H1 (cell line): ENCODE data around the gene APOA1. TPM values are rescaled to one million over a fixed set of nuclear protein-coding genes. Genes with fewer than 3 reads are reported as not detected.

Experiments used
- CTCF ChIA-PET: fragments of 300-600 bp; sonication (Branson Sonifier 250); formaldehyde crosslinking; loops from one replicate; lab custom pipeline; 2021; ENCODE audit not compliant: partially characterized antibody; lab: Charles Lee
- POLR2A ChIA-PET: fragments of 300-600 bp; sonication (Branson Sonifier 250); formaldehyde crosslinking; loops from one replicate; lab custom pipeline; 2021; ENCODE audit warnings: inconsistent platforms; ENCODE audit not compliant: partially characterized antibody; lab: Charles Lee
- DNase-seq, 2 experiments: peaks; one replicate each; pipeline versions ENCODE4 v3.0.0 to v3.0.0-alpha.2; 2010 to 2022; ENCODE audit warnings: low spot score in 2 of 2, low read depth in 1 of 2, mixed read lengths in 1 of 2
- FAIRE-seq: peaks from 2 replicates; lab custom pipeline; 2011; peaks lifted over from hg19 to GRCh38; lab: Jason Lieb, UNC
- H2AFZ ChIP-seq: 2 replicates; pipeline ENCODE4 v1.8.1; 2012; ENCODE audit warnings: low read length, inconsistent platforms
- H2AK5ac ChIP-seq: 2 replicates; pipeline ENCODE4 v1.6.1; 2013; ENCODE audit warnings: low read depth, low read length
- H2BK120ac ChIP-seq: replicated peaks from 2 replicates; pipeline ENCODE3; 2013; ENCODE audit warnings: low read depth, low read length, inconsistent platforms
- H2BK12ac ChIP-seq: 2 replicates; pipeline ENCODE4 v1.6.1; 2013; ENCODE audit warnings: low read depth, low read length
- H2BK15ac ChIP-seq: 2 replicates; pipeline ENCODE4 v1.6.1; 2013; ENCODE audit warnings: low read length
- H2BK20ac ChIP-seq: 2 replicates; pipeline ENCODE4 v1.6.1; 2013; ENCODE audit warnings: low read length
- H2BK5ac ChIP-seq: 2 replicates; pipeline ENCODE4 v1.6.1; 2013; ENCODE audit warnings: low read depth, low read length
- H3K14ac ChIP-seq: 2 replicates; pipeline ENCODE4 v1.6.1; 2013; ENCODE audit warnings: inconsistent platforms; ENCODE audit not compliant: insufficient read length
- H3K18ac ChIP-seq: 2 replicates; pipeline ENCODE4 v1.6.1; 2013; ENCODE audit warnings: low read length; ENCODE audit errors: extremely low read depth
- H3K23ac ChIP-seq: 2 replicates; pipeline ENCODE4 v1.6.1; 2013; ENCODE audit warnings: inconsistent platforms; ENCODE audit not compliant: insufficient read length
- H3K23me2 ChIP-seq: 2 replicates; pipeline ENCODE4 v1.6.1; 2013; ENCODE audit warnings: low read depth, low read length
- H3K27ac ChIP-seq: 2 replicates; pipeline ENCODE4 v1.6.1; 2011; ENCODE audit warnings: low read depth, low read length, inconsistent platforms
- H3K27me3 ChIP-seq, 4 experiments: replicated peaks in 1 of 4; 1 replicate in 1 of 4; 2 replicates in 3 of 4; pipeline versions ENCODE4 v1.6.1 to v1.8.1; 2011 to 2013; ENCODE audit warnings: low read length in 3 of 4, mild to moderate bottlenecking in 3 of 4, inconsistent platforms in 2 of 4, mixed read lengths in 2 of 4, moderate library complexity in 1 of 4; ENCODE audit not compliant: control insufficient read depth in 3 of 4, insufficient read depth in 3 of 4; ENCODE audit errors: extremely low read depth in 1 of 4
- H3K36me3 ChIP-seq, 4 experiments: 2 replicates each; pipeline versions ENCODE4 v1.6.1 to v1.8.1; 2011 to 2013; ENCODE audit warnings: mild to moderate bottlenecking in 4 of 4, low read length in 3 of 4, moderate library complexity in 2 of 4, control low read depth in 1 of 4, inconsistent platforms in 1 of 4; ENCODE audit not compliant: insufficient read depth in 4 of 4, control insufficient read depth in 2 of 4
- H3K4ac ChIP-seq: replicated peaks from 2 replicates; pipeline ENCODE3; 2013; ENCODE audit warnings: low read length, low read depth, mixed read lengths, inconsistent platforms; ENCODE audit not compliant: insufficient read length
- H3K4me1 ChIP-seq, 4 experiments: replicated peaks in 1 of 4; 1 replicate in 1 of 4; 2 replicates in 3 of 4; pipeline versions ENCODE4 v1.6.1 to v1.8.1; 2011 to 2013; ENCODE audit warnings: low read length in 3 of 4, inconsistent platforms in 2 of 4, mixed read lengths in 1 of 4; ENCODE audit not compliant: insufficient read depth in 4 of 4, control insufficient read depth in 3 of 4
- H3K4me2 ChIP-seq, 2 experiments: 2 replicates each; pipeline versions ENCODE4 v1.6.1 to v1.8.1; 2011 to 2013; ENCODE audit warnings: low read depth in 2 of 2, low read length in 2 of 2, control low read depth in 1 of 2, inconsistent platforms in 1 of 2, mild to moderate bottlenecking in 1 of 2; ENCODE audit not compliant: insufficient read depth in 1 of 2
- H3K4me3 ChIP-seq, 4 experiments: fragments of 200-600, 300-600 bp in 1 of 4; sonication (generic), shearing (Covaris generic), sonication (Bioruptor Twin) in 1 of 4; 2 replicates each; pipeline versions ENCODE4 v1.5.1 to v1.8.1; 2011 to 2016; ENCODE audit warnings: low read length in 4 of 4, low read depth in 3 of 4, control low read depth in 2 of 4, inconsistent platforms in 2 of 4, mild to moderate bottlenecking in 2 of 4, mixed read lengths in 1 of 4, moderate library complexity in 1 of 4; ENCODE audit not compliant: insufficient read depth in 2 of 4; ENCODE audit errors: extremely low read depth in 1 of 4
- H3K56ac ChIP-seq: replicated peaks from 2 replicates; pipeline ENCODE3; 2013; ENCODE audit warnings: low read depth, mild to moderate bottlenecking, mixed read lengths, low read length, inconsistent platforms; ENCODE audit not compliant: insufficient read length
- H3K79me1 ChIP-seq: 2 replicates; pipeline ENCODE4 v1.6.1; 2013; ENCODE audit warnings: low read depth, low read length, control low read depth
- H3K79me2 ChIP-seq, 2 experiments: 2 replicates each; pipeline versions ENCODE4 v1.6.1 to v1.8.1; 2012 to 2013; ENCODE audit warnings: low read length in 2 of 2, mild to moderate bottlenecking in 2 of 2, inconsistent platforms in 1 of 2; ENCODE audit not compliant: insufficient read depth in 2 of 2, control insufficient read depth in 1 of 2
- H3K9ac ChIP-seq, 4 experiments: replicated peaks in 1 of 4; 1 replicate in 1 of 4; 2 replicates in 3 of 4; pipeline versions ENCODE4 v1.6.1 to v1.8.1; 2011 to 2013; ENCODE audit warnings: low read depth in 3 of 4, low read length in 3 of 4, control low read depth in 2 of 4, mild to moderate bottlenecking in 2 of 4, moderate library complexity in 2 of 4, inconsistent platforms in 1 of 4; ENCODE audit errors: extremely low read depth in 1 of 4
- H3K9me3 ChIP-seq, 2 experiments: 2 replicates each; pipeline versions ENCODE4 v1.6.1 to v1.8.1; 2012 to 2013; ENCODE audit warnings: mild to moderate bottlenecking in 2 of 2, moderate library complexity in 2 of 2, control low read depth in 1 of 2, inconsistent platforms in 1 of 2, low read depth in 1 of 2, low read length in 1 of 2, mixed read lengths in 1 of 2; ENCODE audit not compliant: insufficient read depth in 2 of 2
- H4K20me1 ChIP-seq, 2 experiments: replicated peaks in 1 of 2; 2 replicates each; pipeline versions ENCODE3 to v1.8.1; 2011 to 2013; ENCODE audit warnings: inconsistent platforms in 2 of 2, low read length in 2 of 2, mild to moderate bottlenecking in 1 of 2; ENCODE audit not compliant: insufficient read depth in 2 of 2, control insufficient read depth in 1 of 2
- H4K5ac ChIP-seq: 2 replicates; pipeline ENCODE4 v1.6.1; 2013; ENCODE audit warnings: low read length, low read depth, mixed read lengths, inconsistent platforms; ENCODE audit not compliant: insufficient read length
- H4K8ac ChIP-seq: 2 replicates; pipeline ENCODE4 v1.8.0; 2013; ENCODE audit warnings: mild to moderate bottlenecking, moderate library complexity, low read length, inconsistent platforms; ENCODE audit not compliant: insufficient read depth; ENCODE audit errors: extremely low read depth
- H4K91ac ChIP-seq: replicated peaks from 2 replicates; pipeline ENCODE3; 2013; ENCODE audit warnings: low read length, mixed read lengths, inconsistent platforms; ENCODE audit not compliant: insufficient read length
- BRCA1 ChIP-seq: IDR thresholded peaks from 2 replicates; pipeline ENCODE4 v1.6.1; 2012; ENCODE audit warnings: low read depth, low read length, improper control_type of control experiment
- CBX5 ChIP-seq: fragments of 300-800, 300-1000 bp; sonication (generic); IDR thresholded peaks from 2 replicates; pipeline ENCODE4 v1.7.1; 2016; ENCODE audit warnings: antibody characterized with exemption, low read length, low read depth
- CTBP2 ChIP-seq: IDR thresholded peaks from 2 replicates; pipeline ENCODE4 v1.7.0; 2011; ENCODE audit warnings: borderline replicate concordance, mild to moderate bottlenecking, moderate library complexity, mixed read lengths, low read length; ENCODE audit not compliant: insufficient read depth, insufficient read length
- EP300 ChIP-seq, 2 experiments: IDR thresholded peaks; 1 replicate in 1 of 2; 2 replicates in 1 of 2; pipeline ENCODE4 v1.6.1; 2011 to 2012; ENCODE audit warnings: low read depth in 2 of 2, low read length in 2 of 2, mild to moderate bottlenecking in 2 of 2, borderline replicate concordance in 1 of 2, inconsistent platforms in 1 of 2, moderate library complexity in 1 of 2
- EZH2 ChIP-seq: fragments of 200-600 bp; sonication (generic); IDR thresholded peaks from 2 replicates; pipeline ENCODE4 v1.7.1; 2012; ENCODE audit warnings: low read depth, mild to moderate bottlenecking, moderate library complexity, low read length, inconsistent platforms; ENCODE audit not compliant: severe bottlenecking
- JUND ChIP-seq: IDR thresholded peaks from 2 replicates; pipeline ENCODE4 v1.6.1; 2011; ENCODE audit warnings: mild to moderate bottlenecking, improper control_type of control experiment, low read length
- KDM4A ChIP-seq: IDR thresholded peaks from one replicate; pipeline ENCODE4 v1.7.1; 2012; ENCODE audit warnings: low read depth, mild to moderate bottlenecking, moderate library complexity, low read length, inconsistent platforms; ENCODE audit not compliant: severe bottlenecking
- SIX5 ChIP-seq: IDR thresholded peaks from 2 replicates; pipeline ENCODE4 v1.6.1; 2011; ENCODE audit warnings: mild to moderate bottlenecking, low read depth, low read length
- SP1 ChIP-seq: IDR thresholded peaks from 2 replicates; pipeline ENCODE4 v1.6.1; 2011; ENCODE audit warnings: low read depth, low read length
- SRF ChIP-seq: IDR thresholded peaks from 2 replicates; pipeline ENCODE4 v1.6.1; 2011; ENCODE audit warnings: mild to moderate bottlenecking, low read depth, low read length, moderate library complexity
- TAF7 ChIP-seq: optimal IDR thresholded peaks from 2 replicates; pipeline ENCODE3; 2011; ENCODE audit warnings: low read depth, mild to moderate bottlenecking, inconsistent platforms, low read length, moderate library complexity, borderline replicate concordance
- ZNF274 ChIP-seq: IDR thresholded peaks from 2 replicates; pipeline ENCODE4 v1.7.0; 2012; ENCODE audit warnings: low read length, borderline replicate concordance; ENCODE audit errors: extremely low read depth
- WGBS, 2 experiments: shearing (Covaris generic) in 1 of 2; methylation state at CpG; one replicate each; pipeline versions ENCODE4 v1.1.6 to v1.1.7; 2013 to 2015; ENCODE audit warnings: low lambda C conversion rate in 2 of 2, mixed read lengths in 2 of 2, inconsistent platforms in 1 of 2, low coverage in 1 of 2, missing lambda C conversion rate in 1 of 2; ENCODE audit not compliant: insufficient replicate concordance in 2 of 2, insufficient coverage in 1 of 2, insufficient read length in 1 of 2; ENCODE audit errors: extremely low coverage in 1 of 2, missing lambda C conversion rate in 1 of 2; 5-methylcytosine and 5-hydroxymethylcytosine counted together
- polyA plus RNA-seq, 7 experiments: library from polyadenylated mRNA; depleted of rRNA in 3 of 7; stranded (reverse) in 5 of 7; unstranded in 2 of 7; fragments of >200 nt in 5 of 7; fragments of 200-250 nt in 2 of 7; gene quantifications; 1 replicate in 5 of 7; 2 replicates in 1 of 7; 4 replicates in 1 of 7; pipeline versions ENCODE4 v1.2.1 to v1.2.3, GENCODE V29; 2011 to 2013; ENCODE audit warnings: missing spikeins in 2 of 7, mixed read lengths in 2 of 7
- total RNA-seq: library from RNA; stranded (reverse); fragmentation: NEBNext Ultra II Directional; extraction: Animal tissue kit (Norgen Biotek cat#: 25700); gene quantifications from 2 replicates; pipeline ENCODE4 v1.2.1, GENCODE V29; 2021
- TF ChIP-seq, protein P1 (sequence below): IDR thresholded peaks from 2 replicates; pipeline ENCODE4 v1.6.1; 2012; ENCODE audit warnings: inconsistent platforms

Gene APOA1
- total and polyA plus RNA-seq, 2 of the 8 experiments (the other 6 are each of a cell fraction or from before 2014, with no cell fraction given) = 0.80 TPM; not detected in 1

GRCh38 chr11:116836632-116836991 lies 810 bp downstream of the APOA1 start:
- H3K4ac ChIP-seq = no peak overlapping the region
- no peaks in the 10 kb centered on the region; a peak in 1 of 8 replicates for H3K36me3 ChIP-seq
- no peak overlapping the region for H3K56ac ChIP-seq
- H3K9me3 ChIP-seq = no peaks in the 10 kb centered on the region; a peak in 1 of 4 replicates
- peaks cover 0 to 7% (median 5%) of the 10 kb centered on the region in 4 experiments; a peak in 3 of 7 replicates for H3K27me3 ChIP-seq
- H4K20me1 ChIP-seq = no peaks in the 10 kb centered on the region
- H3K4me3 ChIP-seq = no peak overlapping the region
- H3K79me1 ChIP-seq = no peaks in the 10 kb centered on the region
- no peak overlapping the region for H4K8ac ChIP-seq
- H2AFZ ChIP-seq = no peak overlapping the region
- H3K14ac ChIP-seq = no peak overlapping the region
- ChIA-PET CTCF (interaction anchor here (0.7 to 12.2 kb wide), 26 partner anchors 10 to 390 kb away, joined by 3 to 237 read pairs (median 5); partner anchors contain the start of genes APOA4, APOA5 and ZPR1), POLR2A (interaction anchor here (0.9 to 2.4 kb wide), 5 partner anchors 9 to 308 kb away, joined by 3 to 14 read pairs (median 6); partner anchors contain the start of genes APOA5, PAFAH1B2 and ZPR1)
- H3K9ac ChIP-seq = no peak overlapping the region
- H2BK20ac ChIP-seq = no peak overlapping the region
- H4K91ac ChIP-seq = no peak overlapping the region
- peak overlapping the region; percentile 53; the same call in 1 of the 2 replicates for H2BK12ac ChIP-seq
- 88% methylated on average over 7 of the region's 7 CpGs; no CpG with 5 or more reads in 1 of the 2 experiments for WGBS, 2 experiments
- FAIRE-seq (no peak), DNase-seq (no peak)
- H3K4me2 ChIP-seq = peak overlapping the region in 1 of 2 experiments; percentile 80; a peak in 1 of 4 replicates
- no peak overlapping the region for H2BK15ac ChIP-seq
- no peaks in the 10 kb centered on the region for H3K79me2 ChIP-seq
- no peak overlapping the region for H2AK5ac ChIP-seq
- peaks cover 3% of the 10 kb centered on the region; the same call in 1 of the 2 replicates for H3K23me2 ChIP-seq
- no peak overlapping the region for H3K23ac ChIP-seq
- H2BK5ac ChIP-seq = no peak overlapping the region
- no peak overlapping the region for H4K5ac ChIP-seq
- no peak overlapping the region for H3K27ac ChIP-seq
- H3K18ac ChIP-seq = no peak overlapping the region
- peaks cover 0 to 24% (median 4%) of the 10 kb centered on the region in 4 experiments; a peak in 6 of 7 replicates for H3K4me1 ChIP-seq
- H2BK120ac ChIP-seq = no peak overlapping the region
- TF ChIP-seq SRF = no peak
- TF ChIP-seq SP1 = no peak
- TF ChIP-seq CTBP2 = no peak
- TF ChIP-seq BRCA1 = no peak
- no peak for TF ChIP-seq SIX5
- no peak for TF ChIP-seq KDM4A
- TF ChIP-seq JUND = no peak
- TF ChIP-seq EZH2 = no peak
- TF ChIP-seq, protein P1, sequence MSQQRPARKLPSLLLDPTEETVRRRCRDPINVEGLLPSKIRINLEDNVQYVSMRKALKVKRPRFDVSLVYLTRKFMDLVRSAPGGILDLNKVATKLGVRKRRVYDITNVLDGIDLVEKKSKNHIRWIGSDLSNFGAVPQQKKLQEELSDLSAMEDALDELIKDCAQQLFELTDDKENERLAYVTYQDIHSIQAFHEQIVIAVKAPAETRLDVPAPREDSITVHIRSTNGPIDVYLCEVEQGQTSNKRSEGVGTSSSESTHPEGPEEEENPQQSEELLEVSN = no peak
- no peak for TF ChIP-seq CBX5
- TF ChIP-seq EP300 (IDR thresholded peaks at IDR 0.05; ENCODE audit: borderline replicate concordance in 1 of 2, low read depth in 2 of 2, low read length in 2 of 2) = no peak
- no peak for TF ChIP-seq TAF7
- no peak for TF ChIP-seq ZNF274
